HepG2 (cell line): ENCODE results near the gene NEIL3.

Experiments
- BHLHE40 ChIP-seq: IDR thresholded peaks from 2 replicates; pipeline ENCODE4 v1.6.1; 2011; ENCODE audit warnings: low read length, improper control_type of control experiment
- E2F5 ChIP-seq: sonication (generic); formaldehyde crosslinking; conservative IDR thresholded peaks from 2 replicates; pipeline ENCODE4 v1.4.0; 2020; ENCODE audit warnings: missing genetic modification reagents
- HBP1 ChIP-seq: IDR thresholded peaks from 2 replicates; pipeline ENCODE4 v1.6.1; 2016; ENCODE audit warnings: low read depth, control low read depth
- HHEX ChIP-seq: IDR thresholded peaks from 2 replicates; pipeline ENCODE4 v1.6.1; 2016; ENCODE audit warnings: control low read depth
- IRF2 ChIP-seq: IDR thresholded peaks from 2 replicates; pipeline ENCODE4 v1.6.1; 2018; ENCODE audit warnings: missing genetic modification reagents, missing compliant biosample characterization
- MAFG ChIP-seq: sonication (generic); formaldehyde crosslinking; IDR thresholded peaks from 2 replicates; pipeline ENCODE4 v1.5.1; 2020; ENCODE audit warnings: mild to moderate bottlenecking, missing genetic modification reagents
- MXD4 ChIP-seq: IDR thresholded peaks from 2 replicates; pipeline ENCODE4 v1.6.1; 2016; ENCODE audit warnings: mild to moderate bottlenecking, missing biosample characterization, missing genetic modification reagents
- POLR2A ChIP-seq, 2 experiments: IDR thresholded peaks; 2 replicates each; pipeline ENCODE4 v1.6.1; 2011; ENCODE audit warnings: low read depth in 2 of 2, low read length in 2 of 2, mild to moderate bottlenecking in 1 of 2, moderate library complexity in 1 of 2; ENCODE audit not compliant: insufficient read depth in 1 of 2
- USF2 ChIP-seq, 2 experiments: sonication (generic) in 1 of 2; formaldehyde crosslinking in 1 of 2; IDR thresholded peaks; 2 replicates each; pipeline versions ENCODE4 v1.5.1 to v1.6.1; 2011 to 2020; ENCODE audit warnings: borderline replicate concordance in 1 of 2, low read depth in 1 of 2, low read length in 1 of 2, mild to moderate bottlenecking in 1 of 2, missing genetic modification reagents in 1 of 2, moderate library complexity in 1 of 2
- ZBTB8A ChIP-seq: sonication (generic); formaldehyde crosslinking; IDR thresholded peaks from 2 replicates; pipeline ENCODE4 v1.4.0; 2020; ENCODE audit warnings: mild to moderate bottlenecking, low read depth, missing genetic modification reagents, borderline replicate concordance
- ZNF501 ChIP-seq: sonication (generic); formaldehyde crosslinking; IDR thresholded peaks from 2 replicates; pipeline ENCODE4 v1.5.1; 2020; ENCODE audit warnings: mild to moderate bottlenecking, moderate library complexity, missing genetic modification reagents
- ZNF556 ChIP-seq: sonication (generic); formaldehyde crosslinking; IDR thresholded peaks from 2 replicates; pipeline ENCODE4 v1.4.0; 2020; ENCODE audit warnings: mild to moderate bottlenecking, missing genetic modification reagents, borderline replicate concordance
- ZNF816 ChIP-seq: sonication (generic); formaldehyde crosslinking; IDR thresholded peaks from 2 replicates; pipeline ENCODE4 v1.8.0; 2022; ENCODE audit warnings: missing genetic modification reagents, mild to moderate bottlenecking, borderline replicate concordance

GRCh38 chr4:177320721-177321120 lies 11.0 kb downstream of the NEIL3 start:
- TF ChIP-seq ZNF501 (CRISPR knock-in tag): no peak
- no peak for TF ChIP-seq MXD4 (CRISPR knock-in tag)
- no peak for TF ChIP-seq HBP1
- TF ChIP-seq ZBTB8A (CRISPR knock-in tag): no peak
- TF ChIP-seq MAFG: no peak
- TF ChIP-seq E2F5 (CRISPR knock-in tag): no peak
- no peak for TF ChIP-seq POLR2A (IDR thresholded peaks at IDR 0.05; ENCODE audit: insufficient read depth in 1 of 2, low read depth in 2 of 2, low read length in 2 of 2)
- TF ChIP-seq ZNF556 (CRISPR knock-in tag): no peak
- TF ChIP-seq HHEX (CRISPR knock-in tag): no peak
- no peak for TF ChIP-seq ZNF816 (CRISPR knock-in tag)
- TF ChIP-seq BHLHE40: no peak
- no peak for TF ChIP-seq IRF2 (CRISPR knock-in tag)
- TF ChIP-seq USF2 (IDR thresholded peaks at IDR 0.05; ENCODE audit: low read depth, low read length): no peak
- TF ChIP-seq USF2 (CRISPR knock-in tag; IDR thresholded peaks at IDR 0.05; ENCODE audit: borderline replicate concordance): no peak
